ENCODE data around the gene CLIP4.

The CLIP4 gene

GRCh38 chr2:29235411-29235810, 120.2 kb downstream of the CLIP4 start:
- H3K79me2 ChIP-seq (ENCODE audit: insufficient read depth, low read length), result no peaks in the 10 kb centered on the region
- no peaks in the 10 kb centered on the region for H3K36me3 ChIP-seq (ENCODE audit: insufficient read depth, low read length)
- peaks cover 9% of the 10 kb centered on the region for H3K27me3 ChIP-seq (ENCODE audit: insufficient read depth, low read length, poor library complexity)
- no peaks in the 10 kb centered on the region for H3K9me3 ChIP-seq (ENCODE audit: insufficient read depth, low read length, severe bottlenecking)
- H4K20me1 ChIP-seq (ENCODE audit: insufficient read depth, low read length), result no peaks in the 10 kb centered on the region
- H3K4me3 ChIP-seq (ENCODE audit: low read depth in 1 of 2, low read length in 2 of 2), result no peak overlapping the region
- no peak overlapping the region for H3K27ac ChIP-seq (ENCODE audit: low read length)
- no peak overlapping the region for H3K9ac ChIP-seq (ENCODE audit: low read depth, low read length)
- DNase-seq (no peak), ATAC-seq (ENCODE audit: insufficient read depth, low read depth) (no peak)
- no peaks in the 10 kb centered on the region for H3K4me1 ChIP-seq (ENCODE audit: insufficient read depth, low read length)
- H2AFZ ChIP-seq (ENCODE audit: low read depth, low read length), result no peak overlapping the region
- TF ChIP-seq CTCF (IDR thresholded peaks at IDR 0.05; ENCODE audit: borderline replicate concordance, extremely low read depth, low read length, poor library complexity, severe bottlenecking) (no peak), EZH2 (IDR thresholded peaks at IDR 0.05; ENCODE audit: borderline replicate concordance, low read depth, low read length, severe bottlenecking) (no peak)
- H3K4me2 ChIP-seq (ENCODE audit: insufficient read depth, low read length), result no peak overlapping the region

GRCh38 chr2:29236074-29236473, 120.9 kb downstream of the CLIP4 start:
- no peak for DNase-seq
- Histone ChIP-seq H3K9me3 (ENCODE audit: insufficient read depth, low read length, severe bottlenecking) (no peaks in the 10 kb centered on the region), H3K4me2 (ENCODE audit: insufficient read depth, low read length) (no peak overlapping the region), H3K27ac (ENCODE audit: low read length) (no peak overlapping the region), H3K9ac (ENCODE audit: low read depth, low read length) (no peak overlapping the region), H3K36me3 (ENCODE audit: insufficient read depth, low read length) (no peaks in the 10 kb centered on the region), H3K79me2 (ENCODE audit: insufficient read depth, low read length) (no peaks in the 10 kb centered on the region), H3K4me3 (ENCODE audit: low read depth in 1 of 2, low read length in 2 of 2) (no peak overlapping the region), H4K20me1 (ENCODE audit: insufficient read depth, low read length) (no peaks in the 10 kb centered on the region), H2AFZ (ENCODE audit: low read depth, low read length) (no peak overlapping the region), H3K4me1 (ENCODE audit: insufficient read depth, low read length) (no peaks in the 10 kb centered on the region), H3K27me3 (ENCODE audit: insufficient read depth, low read length, poor library complexity) (peaks cover 9% of the 10 kb centered on the region)
- TF ChIP-seq CTCF (IDR thresholded peaks at IDR 0.05; ENCODE audit: borderline replicate concordance, extremely low read depth, low read length, poor library complexity, severe bottlenecking) (no peak), EZH2 (IDR thresholded peaks at IDR 0.05; ENCODE audit: borderline replicate concordance, low read depth, low read length, severe bottlenecking) (no peak)
- ATAC-seq (ENCODE audit: insufficient read depth, low read depth), result no peak

GRCh38 chr2:29238497-29238896, 123.3 kb downstream of the CLIP4 start:
- no peak overlapping the region for H3K4me3 ChIP-seq (ENCODE audit: low read depth in 1 of 2, low read length in 2 of 2)
- H3K27me3 ChIP-seq (ENCODE audit: insufficient read depth, low read length, poor library complexity), result peaks cover 9% of the 10 kb centered on the region
- no peak overlapping the region for H2AFZ ChIP-seq (ENCODE audit: low read depth, low read length)
- no peaks in the 10 kb centered on the region for H3K79me2 ChIP-seq (ENCODE audit: insufficient read depth, low read length)
- H3K4me1 ChIP-seq (ENCODE audit: insufficient read depth, low read length), result no peaks in the 10 kb centered on the region
- ATAC-seq (ENCODE audit: insufficient read depth, low read depth), result peak; percentile 64; the same call in 2 of the 3 replicates
- H4K20me1 ChIP-seq (ENCODE audit: insufficient read depth, low read length), result peaks cover 5% of the 10 kb centered on the region; the same call in 1 of the 2 replicates
- no peak overlapping the region for H3K4me2 ChIP-seq (ENCODE audit: insufficient read depth, low read length)
- DNase-seq, result peak; percentile 19
- no peaks in the 10 kb centered on the region for H3K9me3 ChIP-seq (ENCODE audit: insufficient read depth, low read length, severe bottlenecking)
- H3K9ac ChIP-seq (ENCODE audit: low read depth, low read length), result no peak overlapping the region
- no peak for TF ChIP-seq EZH2 (IDR thresholded peaks at IDR 0.05; ENCODE audit: borderline replicate concordance, low read depth, low read length, severe bottlenecking)
- peak; percentile 67 for TF ChIP-seq CTCF (IDR thresholded peaks at IDR 0.05; ENCODE audit: borderline replicate concordance, extremely low read depth, low read length, poor library complexity, severe bottlenecking)
- no peaks in the 10 kb centered on the region for H3K36me3 ChIP-seq (ENCODE audit: insufficient read depth, low read length)
- no peak overlapping the region for H3K27ac ChIP-seq (ENCODE audit: low read length)

Measured in DND-41 (cell line).